Adrenal gland (tissue), 12 donors: ENCODE measurements around the gene FAM117B. TPM values are rescaled to one million over a fixed set of nuclear protein-coding genes. Genes with fewer than 3 reads are reported as not detected.

ENCODE experiments used
- DNase-seq, 7 donors: peaks; one replicate each; pipeline ENCODE4 v3.0.0-alpha.2; 2019 to 2020
- H3K27ac ChIP-seq, 5 donors: fragments of 200-600 bp; sonication (generic) in 4 of 5; 1 replicate in 3 of 5; 2 replicates in 2 of 5; pipeline versions ENCODE4 v1.5.1 to v1.8.0; 2016 to 2020; ENCODE audit warnings: mild to moderate bottlenecking in 1 of 5
- H3K27me3 ChIP-seq: fragments of 200-600 bp; 2 replicates; pipeline ENCODE4 v1.8.0; 2021
- H3K36me3 ChIP-seq, 2 donors: fragments of 200-600 bp; replicated peaks in 1 of 2; 1 replicate in 1 of 2; 2 replicates in 1 of 2; pipeline versions ENCODE4 v1.5.1 to v1.8.0; 2018 to 2022
- H3K4me1 ChIP-seq, 2 donors: fragments of 200-600 bp; replicated peaks in 1 of 2; 1 replicate in 1 of 2; 2 replicates in 1 of 2; pipeline versions ENCODE4 v1.5.1 to v1.8.0; 2018 to 2021
- H3K4me3 ChIP-seq, 4 donors: fragments of 200-600 bp; sonication (generic) in 3 of 4; one replicate each; pipeline ENCODE4 v1.5.1; 2016 to 2018
- H3K9me3 ChIP-seq, 3 donors: fragments of 200-600 bp; sonication (generic) in 1 of 3; replicated peaks in 1 of 3; 1 replicate in 2 of 3; 2 replicates in 1 of 3; pipeline versions ENCODE4 v1.5.1 to v1.8.0; 2016 to 2021
- CTCF ChIP-seq, 6 experiments: fragments of 450-650 bp in 4 of 6; fragments of 200-600 bp in 2 of 6; sonication (generic) in 1 of 6; IDR thresholded peaks; 1 replicate in 5 of 6; 2 replicates in 1 of 6; pipeline versions ENCODE4 v1.5.1 to v1.8.0; 2016 to 2021; ENCODE audit warnings: antibody characterized with exemption in 6 of 6, mild to moderate bottlenecking in 2 of 6, moderate library complexity in 1 of 6
- POLR2A ChIP-seq, 2 donors: fragments of 450-650 bp; IDR thresholded peaks; one replicate each; pipeline ENCODE4 v1.6.1; 2017; ENCODE audit warnings: antibody characterized with exemption in 2 of 2, mild to moderate bottlenecking in 2 of 2, moderate library complexity in 1 of 2
- WGBS, 4 donors: extraction: QIAGEN DNeasy Blood & Tissue Kit in 2 of 4; methylation state at CpG; one replicate each; pipeline versions ENCODE4 v1.1.5 to v1.1.7; 2013 to 2017; 5-methylcytosine and 5-hydroxymethylcytosine counted together
- intact Hi-C, 2 donors: fragments of 100-400 bp; cut with DNase I; formaldehyde crosslinking; loops; one replicate each; pipeline versions ENCODE4 v1.14.1 to v1.15.0; 2022 to 2023
- polyA plus RNA-seq, 3 donors: library from polyadenylated mRNA; stranded (reverse); fragments of 200-250 nt in 2 of 3; fragments of 350-450 nt in 1 of 3; fragmentation: Illumina TruSeq in 1 of 3; extraction: RNeasy Lipid Tissue Mini Kit (QIAGEN cat#74804) in 1 of 3; gene quantifications; one replicate each; pipeline ENCODE4 v1.2.3, GENCODE V29; 2013 to 2014
- total RNA-seq, 9 donors: library from RNA; depleted of rRNA in 4 of 9; stranded (reverse); fragments of >200 nt in 4 of 9; fragments of 120-200 nt in 1 of 9; fragmentation: NEBNext Ultra II Directional in 1 of 9; extraction: Animal tissue kit (Norgen Biotek cat#: 25700) in 1 of 9; gene quantifications; one replicate each; pipeline versions ENCODE4 v1.1.0 to v1.2.4, GENCODE V29; 2013 to 2023
- donor health status: healthy with polysubstance abuse.
- donor health status: Bipolar disorder and iron deficiency.
- donor health status: DM: yes; HTN: yes; CAD: no.
- donor health status: DM: no; HTN: no; CAD: no.
- donor health status: DM: no; HTN: no; CAD: no.
- donor health status: DM: yes; HTN: yes; CAD: no.

The FAM117B gene
- total and polyA plus RNA-seq, 12 donors = 4.7 to 48.2 (median 20.4) TPM

- DNase-seq = peak in 2 of 7 donors; percentile 28 to 38
- Histone ChIP-seq H3K4me3 (no peak overlapping the region), H3K9me3 (no peaks in the 10 kb centered on the region), H3K36me3 (no peaks in the 10 kb centered on the region), H3K4me1 (peaks cover 5 to 7% of the 10 kb centered on the region in 2 donors), H3K27me3 (no peaks in the 10 kb centered on the region), H3K27ac (no peak overlapping the region)
- 49 to 67% (median 57%) methylated on average over 2 of the region's 2 CpGs for WGBS, 4 donors
- TF ChIP-seq POLR2A (IDR thresholded peaks at IDR 0.05) = no peak
- no peak for TF ChIP-seq CTCF (IDR thresholded peaks at IDR 0.05)
- intact Hi-C loops = no loop called here
Measured at GRCh38 chr2:202749477-202749876, 114.7 kb downstream of the FAM117B start.

GRCh38 chr2:202750763-202751427 is 116.1 kb downstream of the FAM117B start:
- no peak for TF ChIP-seq POLR2A (IDR thresholded peaks at IDR 0.05)
- TF ChIP-seq CTCF (IDR thresholded peaks at IDR 0.05) = no peak
- Histone ChIP-seq H3K36me3 (no peaks in the 10 kb centered on the region), H3K4me3 (no peak overlapping the region), H3K27me3 (no peaks in the 10 kb centered on the region), H3K27ac (no peak overlapping the region), H3K9me3 (no peaks in the 10 kb centered on the region), H3K4me1 (peaks cover 5 to 7% of the 10 kb centered on the region in 2 donors)
- 84 to 88% (median 85%) methylated on average over 3 of the region's 3 CpGs for WGBS, 4 donors
- intact Hi-C loops = no loop called here
- DNase-seq = no peak

- no peaks in the 10 kb centered on the region for H3K9me3 ChIP-seq
- no peaks in the 10 kb centered on the region for H3K36me3 ChIP-seq
- 45 to 63% (median 56%) methylated on average over 2 of the region's 2 CpGs for WGBS, 4 donors
- TF ChIP-seq POLR2A (IDR thresholded peaks at IDR 0.05) (no peak), CTCF (IDR thresholded peaks at IDR 0.05) (no peak)
- no peak overlapping the region for H3K4me3 ChIP-seq
- H3K4me1 ChIP-seq = peaks cover 5 to 7% of the 10 kb centered on the region in 2 donors
- intact Hi-C loops = no loop called here
- DNase-seq = no peak
- no peaks in the 10 kb centered on the region for H3K27me3 ChIP-seq
- H3K27ac ChIP-seq = no peak overlapping the region
Measured at GRCh38 chr2:202752071-202752470, 117.3 kb downstream of the FAM117B start.

- intact Hi-C loops = no loop called here
- WGBS, 4 donors = 81 to 95% (median 91%) methylated on average over 6 of the region's 6 CpGs
- H3K9me3 ChIP-seq = no peaks in the 10 kb centered on the region
Measured at GRCh38 chr2:202754936-202755335, 120.2 kb downstream of the FAM117B start.

More at GRCh38 chr2:202754936-202755335, 120.2 kb downstream of the FAM117B start:
- TF ChIP-seq CTCF (IDR thresholded peaks at IDR 0.05) = no peak
- TF ChIP-seq POLR2A (IDR thresholded peaks at IDR 0.05) = no peak
- peaks cover 6 to 7% of the 10 kb centered on the region in 2 donors for H3K4me1 ChIP-seq
- H3K27ac ChIP-seq = no peak overlapping the region
- DNase-seq = no peak
- peaks cover 0 to 15% of the 10 kb centered on the region in 2 donors for H3K36me3 ChIP-seq
- no peak overlapping the region for H3K4me3 ChIP-seq
- H3K27me3 ChIP-seq = no peaks in the 10 kb centered on the region
